GM13977 (cell line): Measurements from ENCODE around the gene DAD1.
"Not testable (repeated sequence)": the region's sequence is repeated elsewhere in the genome, so short reads cannot be mapped to it uniquely, and the experiment has no call there.

Experiments
- DNase-seq: peaks from one replicate; pipeline ENCODE4 v3.0.0; 2012; ENCODE audit warnings: low spot score
- in situ Hi-C: fragments of 300-500 bp; cut with MboI; formaldehyde crosslinking; loops from one replicate; pipeline ENCODE4 v1.12.0; 2022; ENCODE audit warnings: low sequenced_read_pairs, low pct_unique_long_range_greater_than_20kb, mixed read lengths, inconsistent platforms; ENCODE audit not compliant: unreplicated experiment
- TF ChIP-seq, protein P1 (sequence below): IDR thresholded peaks from 2 replicates; pipeline ENCODE4 v1.5.1; 2012; ENCODE audit warnings: mild to moderate bottlenecking, control low read depth; ENCODE audit not compliant: insufficient read depth; ENCODE audit errors: extremely low read depth, missing control alignments

The DAD1 gene

GRCh38 chr14:22589096-22589839, at the start of gene DAD1:
Gene DAD1 (minus strand): TSS chr14:22589224. CDS start chr14:22589157, 67 bp downstream.
- DNase-seq = peak; percentile 97
- in situ Hi-C loops = loop anchor here (25.0 kb wide), 1 partner anchor 273 kb away; the partner anchor contains the start of gene LRP10
- TF ChIP-seq, protein P1, sequence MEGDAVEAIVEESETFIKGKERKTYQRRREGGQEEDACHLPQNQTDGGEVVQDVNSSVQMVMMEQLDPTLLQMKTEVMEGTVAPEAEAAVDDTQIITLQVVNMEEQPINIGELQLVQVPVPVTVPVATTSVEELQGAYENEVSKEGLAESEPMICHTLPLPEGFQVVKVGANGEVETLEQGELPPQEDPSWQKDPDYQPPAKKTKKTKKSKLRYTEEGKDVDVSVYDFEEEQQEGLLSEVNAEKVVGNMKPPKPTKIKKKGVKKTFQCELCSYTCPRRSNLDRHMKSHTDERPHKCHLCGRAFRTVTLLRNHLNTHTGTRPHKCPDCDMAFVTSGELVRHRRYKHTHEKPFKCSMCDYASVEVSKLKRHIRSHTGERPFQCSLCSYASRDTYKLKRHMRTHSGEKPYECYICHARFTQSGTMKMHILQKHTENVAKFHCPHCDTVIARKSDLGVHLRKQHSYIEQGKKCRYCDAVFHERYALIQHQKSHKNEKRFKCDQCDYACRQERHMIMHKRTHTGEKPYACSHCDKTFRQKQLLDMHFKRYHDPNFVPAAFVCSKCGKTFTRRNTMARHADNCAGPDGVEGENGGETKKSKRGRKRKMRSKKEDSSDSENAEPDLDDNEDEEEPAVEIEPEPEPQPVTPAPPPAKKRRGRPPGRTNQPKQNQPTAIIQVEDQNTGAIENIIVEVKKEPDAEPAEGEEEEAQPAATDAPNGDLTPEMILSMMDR = no peak

GRCh38 chr14:22635980-22636379, 47.0 kb upstream of the DAD1 start:
- in situ Hi-C loops, DNase-seq: not testable (repeated sequence)

DNA sequence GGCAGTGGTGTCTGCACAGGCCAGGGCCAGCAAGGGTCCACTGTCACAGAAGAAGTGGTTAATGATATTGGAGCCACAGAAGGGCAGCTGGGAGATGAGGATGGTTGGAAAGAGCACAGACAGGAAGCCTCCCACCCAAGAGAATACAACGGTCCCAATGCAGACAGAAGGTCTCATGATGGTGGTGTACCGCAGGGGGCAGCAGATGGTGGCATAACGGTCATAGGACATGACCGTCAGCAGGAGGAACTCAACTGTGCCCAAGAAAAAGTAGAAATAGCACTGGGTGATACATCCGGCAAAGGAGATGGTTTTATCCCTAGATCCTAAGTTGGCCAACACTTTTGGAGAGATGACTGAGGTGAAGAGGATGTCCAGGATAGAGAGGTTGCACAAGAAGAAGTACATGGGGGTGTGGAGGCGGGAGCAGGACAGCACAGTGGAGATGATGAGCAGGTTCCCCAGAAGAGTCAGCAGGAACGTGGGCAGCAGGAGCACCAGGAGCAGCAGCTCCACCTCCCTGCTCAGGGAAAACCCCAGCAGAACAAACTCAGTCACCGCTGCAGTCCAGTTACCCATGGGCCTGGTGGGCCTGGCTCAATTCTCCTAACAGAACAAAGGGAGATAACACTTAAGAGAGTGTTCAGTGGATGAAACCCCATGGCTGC, 45.3 kb upstream of the DAD1 start:
- in situ Hi-C loops = no loop called here
- TF ChIP-seq, protein P1 = no peak
- DNase-seq = no peak

DNA sequence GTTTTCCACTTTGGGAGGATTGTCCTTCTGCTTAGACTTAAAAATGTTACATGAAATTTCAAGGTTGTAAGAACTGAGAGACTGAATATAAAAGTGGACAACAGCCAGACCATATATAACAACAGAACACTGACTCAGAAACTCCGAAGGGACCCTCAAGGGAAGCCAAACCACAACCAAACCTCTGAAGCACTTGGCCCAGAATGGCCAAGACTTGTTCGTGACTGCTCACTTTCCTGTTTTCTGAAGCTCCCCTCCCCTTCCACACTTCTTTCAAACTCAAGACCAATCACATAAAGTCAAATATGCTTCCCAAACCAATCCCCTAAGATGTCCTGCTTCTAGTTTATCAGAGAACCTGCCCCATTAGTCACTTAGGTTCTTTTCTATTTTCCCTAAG, 41.5 kb upstream of the DAD1 start:
- TF ChIP-seq, protein P1 = no peak
- in situ Hi-C loops = no loop called here
- no peak for DNase-seq

DNA sequence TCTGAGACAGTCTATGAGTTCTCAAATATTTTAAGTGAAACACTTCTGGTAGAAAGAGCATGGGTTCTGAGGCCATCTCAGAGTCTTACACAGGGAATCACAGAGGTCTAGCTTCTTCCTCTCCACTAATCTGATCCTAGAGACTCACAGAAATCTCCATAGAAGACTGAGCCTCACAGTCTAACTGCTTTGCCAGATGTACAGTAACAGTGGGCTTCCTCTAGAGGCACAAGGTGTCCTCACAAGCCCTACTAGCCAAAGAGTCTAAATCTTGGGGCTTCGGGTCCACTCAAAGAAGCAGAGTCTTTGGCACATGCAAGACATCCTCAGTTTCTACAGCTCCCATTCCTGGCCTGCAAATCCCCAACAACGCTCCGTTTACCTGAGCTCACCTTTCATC, 41.0 kb upstream of the DAD1 start:
- in situ Hi-C loops = no loop called here
- TF ChIP-seq, protein P1 = no peak

GRCh38 chr14:22629361-22629760, 40.3 kb upstream of the DAD1 start:
- TF ChIP-seq, protein P1 = no peak
- in situ Hi-C loops = no loop called here

More for the DNA sequence above, 41.0 kb upstream of the DAD1 start:
- DNase-seq = no peak

GRCh38 chr14:22627506-22628263, 38.7 kb upstream of the DAD1 start:
- DNase-seq = no peak
- in situ Hi-C loops = no loop called here
- TF ChIP-seq, protein P1 = no peak

More at GRCh38 chr14:22629361-22629760, 40.3 kb upstream of the DAD1 start:
- DNase-seq = no peak
